Lung (tissue), 12 donors: ENCODE data around the gene GNG7. TPM values are rescaled to one million over a fixed set of nuclear protein-coding genes. Genes with fewer than 3 reads are reported as not detected.
"Not testable (repeated sequence)": the region's sequence is repeated elsewhere in the genome, so short reads cannot be mapped to it uniquely, and the experiment has no call there.

ENCODE experiments used
- ATAC-seq: fragments of 200-7000 bp; cut with Tn5 transposase; one replicate; pipeline ENCODE4 v1.9.1; 2020; ENCODE audit warnings: moderate number of reproducible peaks; ENCODE audit not compliant: insufficient read depth, low FRiP score
- DNase-seq, 3 donors: peaks; one replicate each; pipeline ENCODE4 v3.0.0-alpha.2; 2013 to 2017
- H3K27ac ChIP-seq, 2 donors: one replicate each; pipeline ENCODE4 v1.5.1; 2013; ENCODE audit warnings: mild to moderate bottlenecking in 2 of 2, moderate library complexity in 2 of 2, control low read depth in 1 of 2, inconsistent platforms in 1 of 2, low read depth in 1 of 2, low read length in 1 of 2
- H3K27me3 ChIP-seq, 3 donors: one replicate each; pipeline ENCODE4 v1.5.1; 2013; ENCODE audit warnings: low read length in 2 of 3; ENCODE audit not compliant: control insufficient read depth in 3 of 3, insufficient read depth in 3 of 3
- H3K36me3 ChIP-seq, 4 donors: one replicate each; pipeline ENCODE4 v1.5.1; 2013; ENCODE audit warnings: low read length in 4 of 4, mild to moderate bottlenecking in 1 of 4, moderate library complexity in 1 of 4; ENCODE audit not compliant: control insufficient read depth in 4 of 4, insufficient read depth in 4 of 4
- H3K4me1 ChIP-seq, 5 donors: one replicate each; pipeline ENCODE4 v1.5.1; 2013; ENCODE audit warnings: low read length in 5 of 5, mild to moderate bottlenecking in 2 of 5, moderate library complexity in 1 of 5; ENCODE audit not compliant: control insufficient read depth in 5 of 5, insufficient read depth in 5 of 5
- H3K4me3 ChIP-seq: one replicate; pipeline ENCODE4 v1.5.1; 2013; ENCODE audit warnings: mild to moderate bottlenecking, control low read depth, moderate library complexity
- H3K9ac ChIP-seq, 2 donors: one replicate each; pipeline ENCODE4 v1.5.1; 2013; ENCODE audit warnings: low read length in 2 of 2, control low read depth in 1 of 2; ENCODE audit not compliant: insufficient read depth in 1 of 2
- H3K9me3 ChIP-seq, 4 donors: one replicate each; pipeline ENCODE4 v1.5.1; 2013; ENCODE audit warnings: low read length in 3 of 4, mild to moderate bottlenecking in 1 of 4, moderate library complexity in 1 of 4; ENCODE audit not compliant: control insufficient read depth in 4 of 4, insufficient read depth in 3 of 4
- WGBS, 2 donors: extraction: QIAGEN DNeasy Blood & Tissue Kit; methylation state at CpG; one replicate each; pipeline ENCODE4 v1.1.7; 2013; 5-methylcytosine and 5-hydroxymethylcytosine counted together
- polyA plus RNA-seq, 2 donors: library from polyadenylated mRNA; stranded (reverse); fragments of 200-250 nt; gene quantifications; one replicate each; pipeline ENCODE4 v1.2.1, GENCODE V29; 2013
- total RNA-seq, 2 donors: library from RNA; depleted of rRNA in 1 of 2; stranded (reverse); fragments of >200 nt in 1 of 2; gene quantifications; one replicate each; pipeline ENCODE4 v1.2.1, GENCODE V29; 2014 to 2021
- TF ChIP-seq, protein P1 (sequence below): IDR thresholded peaks from 2 replicates; pipeline ENCODE4 v1.5.1; 2012; ENCODE audit warnings: mild to moderate bottlenecking; ENCODE audit errors: control extremely low read depth, extremely low read depth
- donor health status: control.
- donor health status: control.
- donor health status: Bipolar disorder and iron deficiency.
- donor health status: healthy.
- donor health status: DM: yes; HTN: yes; CAD: no.

GNG7 gene
- total and polyA plus RNA-seq, 4 donors: 1.6 to 4.5 (median 2.8) TPM

DNA sequence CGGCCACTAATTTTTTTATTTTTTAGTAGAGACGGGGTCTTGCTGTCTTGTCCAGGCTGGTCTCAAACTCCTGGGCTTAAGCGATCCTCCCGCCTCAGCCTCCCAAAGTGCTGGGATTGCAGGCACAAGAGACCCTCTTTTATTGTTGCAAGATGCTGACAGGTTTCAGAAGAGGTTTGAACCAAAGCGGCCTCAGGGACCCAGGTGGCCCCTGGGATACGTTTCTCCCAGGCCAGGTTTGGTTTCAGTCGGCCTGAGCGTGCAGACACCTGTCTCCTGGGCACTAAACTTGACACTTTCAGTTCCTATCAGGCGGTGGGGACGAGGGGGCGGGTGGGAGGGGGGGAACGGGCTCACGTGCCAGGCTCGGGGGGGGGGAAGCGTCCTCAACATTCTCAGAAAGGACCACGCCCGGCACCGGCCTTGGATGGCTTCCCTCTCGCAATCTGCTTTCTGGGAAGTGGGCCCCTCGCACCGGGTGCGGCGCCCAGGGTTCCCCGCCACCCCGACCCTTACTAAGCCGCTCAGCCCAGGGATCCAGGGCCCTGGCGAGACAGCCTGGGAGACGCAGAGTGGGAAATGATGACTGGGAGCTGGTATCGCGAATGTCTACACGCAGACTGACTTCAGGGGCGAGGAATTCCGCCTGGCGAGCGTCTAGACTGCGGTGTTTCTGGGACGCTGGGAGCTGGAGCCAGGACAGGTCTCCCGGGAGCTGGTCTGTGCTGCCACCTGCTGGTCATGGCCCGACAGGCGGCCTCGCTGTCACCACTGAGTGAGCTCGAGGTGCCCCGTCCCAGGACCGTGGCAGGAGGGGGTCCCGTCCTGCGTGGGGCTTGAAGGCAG, 91.6 kb downstream of the GNG7 start:
- H3K4me1 ChIP-seq: no peaks in the 10 kb centered on the region
- no peaks in the 10 kb centered on the region for H3K9me3 ChIP-seq
- H3K27ac ChIP-seq: peak overlapping the region; percentile 80 to 90
- TF ChIP-seq, protein P1, sequence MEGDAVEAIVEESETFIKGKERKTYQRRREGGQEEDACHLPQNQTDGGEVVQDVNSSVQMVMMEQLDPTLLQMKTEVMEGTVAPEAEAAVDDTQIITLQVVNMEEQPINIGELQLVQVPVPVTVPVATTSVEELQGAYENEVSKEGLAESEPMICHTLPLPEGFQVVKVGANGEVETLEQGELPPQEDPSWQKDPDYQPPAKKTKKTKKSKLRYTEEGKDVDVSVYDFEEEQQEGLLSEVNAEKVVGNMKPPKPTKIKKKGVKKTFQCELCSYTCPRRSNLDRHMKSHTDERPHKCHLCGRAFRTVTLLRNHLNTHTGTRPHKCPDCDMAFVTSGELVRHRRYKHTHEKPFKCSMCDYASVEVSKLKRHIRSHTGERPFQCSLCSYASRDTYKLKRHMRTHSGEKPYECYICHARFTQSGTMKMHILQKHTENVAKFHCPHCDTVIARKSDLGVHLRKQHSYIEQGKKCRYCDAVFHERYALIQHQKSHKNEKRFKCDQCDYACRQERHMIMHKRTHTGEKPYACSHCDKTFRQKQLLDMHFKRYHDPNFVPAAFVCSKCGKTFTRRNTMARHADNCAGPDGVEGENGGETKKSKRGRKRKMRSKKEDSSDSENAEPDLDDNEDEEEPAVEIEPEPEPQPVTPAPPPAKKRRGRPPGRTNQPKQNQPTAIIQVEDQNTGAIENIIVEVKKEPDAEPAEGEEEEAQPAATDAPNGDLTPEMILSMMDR: peak; percentile 96
- H3K27me3 ChIP-seq: peaks cover 0 to 9% (median 8%) of the 10 kb centered on the region in 3 donors
- 10 to 12% methylated on average over 35 to 46 of the region's 46 CpGs for WGBS, 2 donors
- peak; percentile 86 for ATAC-seq
- DNase-seq: peak; percentile 83 to 90 (median 87)
- H3K9ac ChIP-seq: peak overlapping the region in 1 of 2 donors; percentile 17
- H3K4me3 ChIP-seq: peak overlapping the region; percentile 26
- H3K36me3 ChIP-seq: no peaks in the 10 kb centered on the region

DNA sequence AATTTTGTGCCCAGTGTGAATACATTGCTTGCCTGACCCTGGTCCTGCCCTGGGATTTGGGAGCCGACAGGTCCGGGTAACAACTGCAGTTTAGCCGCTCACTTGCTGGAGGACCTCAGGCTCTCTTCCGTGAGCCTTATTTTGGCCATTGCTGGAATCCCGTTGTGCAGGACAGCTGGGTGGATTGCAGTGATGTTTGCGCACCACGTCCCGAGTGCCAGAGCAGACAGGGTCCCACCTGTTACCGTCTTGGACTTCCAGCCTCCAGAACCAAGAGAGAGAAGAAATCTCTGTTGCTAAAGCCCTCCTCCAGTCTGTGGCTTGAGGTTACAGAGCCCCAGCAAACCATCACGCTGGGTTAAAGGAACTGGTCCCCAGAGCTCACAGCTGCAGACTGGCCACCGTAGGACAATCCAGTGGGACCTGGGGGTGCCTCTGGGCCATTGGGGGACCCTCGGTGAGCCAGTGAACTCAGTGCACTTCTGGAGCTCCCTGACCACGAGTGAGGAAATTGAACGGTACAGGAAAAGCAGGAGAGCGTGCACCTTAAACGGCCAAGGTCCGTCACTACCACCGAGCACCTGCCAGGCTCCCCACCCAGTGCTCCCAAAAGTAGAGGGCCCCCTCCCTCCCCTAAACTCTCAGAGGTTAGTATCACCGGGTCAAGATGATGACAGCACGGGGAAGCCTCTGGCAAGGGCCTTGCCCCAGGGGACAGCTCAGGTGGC, 92.9 kb downstream of the GNG7 start:
- Histone ChIP-seq H3K9ac (no peak overlapping the region), H3K9me3 (no peaks in the 10 kb centered on the region), H3K36me3 (no peaks in the 10 kb centered on the region), H3K27me3 (peaks cover 0 to 9% (median 8%) of the 10 kb centered on the region in 3 donors), H3K4me3 (no peak overlapping the region), H3K27ac (no peak overlapping the region), H3K4me1 (no peaks in the 10 kb centered on the region)
- no peak for ATAC-seq
- WGBS, 2 donors: 72 to 80% methylated on average over 20 of the region's 20 CpGs
- no peak for DNase-seq
- TF ChIP-seq, protein P1: no peak

DNA sequence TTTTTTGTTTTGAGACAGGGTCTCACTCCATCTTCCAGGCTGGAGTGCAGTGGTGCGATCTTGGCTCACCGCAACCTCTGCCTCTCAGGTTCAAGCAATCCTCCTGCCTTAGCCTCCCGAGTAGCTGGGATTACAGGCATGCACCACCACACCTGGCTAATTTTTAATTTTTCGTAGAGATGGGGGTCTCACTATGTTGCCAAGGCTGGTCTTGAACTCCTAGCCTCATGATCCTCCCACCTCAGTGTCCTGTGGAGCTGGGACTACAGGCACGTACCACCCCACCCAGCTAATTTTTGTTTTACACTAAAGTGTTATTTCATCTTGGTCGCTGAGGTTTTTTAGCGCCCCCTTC, 93.5 kb downstream of the GNG7 start:
- H3K27me3 ChIP-seq, ATAC-seq, H3K9ac ChIP-seq, DNase-seq, H3K4me3 ChIP-seq, H3K36me3 ChIP-seq, H3K27ac ChIP-seq, H3K9me3 ChIP-seq, H3K4me1 ChIP-seq: not testable (repeated sequence)
- WGBS, 2 donors: 92 to 93% methylated on average over 7 of the region's 7 CpGs

DNA sequence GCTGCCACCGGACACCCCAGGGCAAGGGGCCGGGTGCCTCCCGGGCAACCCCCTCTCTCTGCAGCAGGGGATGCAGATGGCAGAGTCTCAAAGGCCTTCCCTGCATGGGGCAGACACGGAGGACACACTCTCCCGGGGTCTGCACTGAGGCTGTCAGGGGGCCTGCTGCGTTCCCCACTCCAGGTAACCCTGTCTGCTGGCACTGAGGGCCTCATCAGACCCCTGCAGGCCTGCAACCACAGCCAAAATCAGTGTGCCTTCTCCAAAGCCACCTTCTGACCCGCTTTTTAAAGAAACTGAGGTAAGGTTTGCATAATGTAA, 93.9 kb downstream of the GNG7 start:
- Histone ChIP-seq H3K4me3 (no peak overlapping the region), H3K4me1 (peaks cover 0 to under 1% (median 0%) of the 10 kb centered on the region in 5 donors), H3K36me3 (no peaks in the 10 kb centered on the region), H3K27me3 (peaks cover 0 to 9% (median 8%) of the 10 kb centered on the region in 3 donors), H3K9me3 (no peaks in the 10 kb centered on the region), H3K9ac (no peak overlapping the region), H3K27ac (no peak overlapping the region)
- DNase-seq: no peak
- 89 to 92% methylated on average over 7 of the region's 7 CpGs for WGBS, 2 donors
- TF ChIP-seq, protein P1: no peak
- no peak for ATAC-seq
